Fibroblast of skin of right quadriceps (primary cell): Measurements from ENCODE around the gene DNAH17.

ENCODE experiments used
- DNase-seq: peaks from one replicate; pipeline ENCODE4 v3.0.0-alpha.2; 2013

Gene DNAH17

DNA sequence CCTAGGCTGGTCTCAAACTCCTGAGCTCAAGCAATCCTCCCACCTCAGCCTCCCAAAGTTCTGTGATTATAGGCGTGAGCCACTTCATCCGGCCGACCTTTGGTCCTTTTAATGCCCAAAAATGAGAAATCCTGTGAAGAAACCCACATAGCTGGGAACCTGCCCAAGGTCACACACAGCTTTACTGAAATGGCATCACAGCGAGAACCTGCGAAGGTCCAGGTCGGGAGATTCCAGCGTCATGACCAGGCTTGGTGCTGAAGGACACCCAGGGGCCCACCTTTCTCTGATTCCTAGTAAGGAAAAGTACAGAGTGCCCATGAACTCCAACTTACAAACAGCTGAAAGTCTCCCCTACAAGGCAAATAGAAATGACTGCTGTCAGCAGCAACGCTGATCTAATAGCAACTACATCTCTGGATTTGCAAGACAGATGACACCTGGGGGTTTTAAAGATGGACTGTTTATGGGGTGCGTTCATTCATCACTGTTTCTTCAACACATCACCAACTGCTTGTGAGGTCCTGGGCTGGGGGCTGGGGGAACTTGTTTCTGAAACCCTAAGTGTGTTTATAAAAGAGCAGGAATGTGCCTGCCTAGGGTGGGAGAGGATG is 24.5 kb upstream of the DNAH17 start:
- no peak for DNase-seq

DNA sequence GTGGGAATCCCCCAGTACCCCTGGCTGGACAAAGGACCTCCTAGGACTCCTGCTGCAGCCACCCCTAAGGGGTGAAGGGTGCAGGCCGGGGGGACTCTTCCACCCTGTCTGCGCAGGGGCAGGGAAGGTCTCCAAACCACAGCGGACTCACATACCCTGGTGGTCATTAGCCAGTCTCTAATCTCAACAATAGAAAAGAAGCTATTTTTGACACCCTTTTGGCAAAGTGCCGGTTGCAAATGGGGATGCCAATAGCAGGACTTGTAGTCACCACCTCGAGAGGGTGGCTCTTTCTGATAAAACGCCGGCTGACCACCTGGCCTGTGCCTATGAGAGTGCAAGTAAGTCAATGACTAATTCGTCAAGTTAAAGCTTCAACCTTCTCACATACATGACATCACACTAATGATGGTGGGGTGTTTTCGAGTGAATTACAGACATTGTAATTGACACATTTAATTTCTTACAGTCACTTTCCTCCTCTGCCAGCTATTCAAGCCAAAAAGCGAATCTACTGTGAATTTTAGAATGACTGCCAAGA is 23.1 kb upstream of the DNAH17 start:
- DNase-seq, result peak; percentile 30

DNA sequence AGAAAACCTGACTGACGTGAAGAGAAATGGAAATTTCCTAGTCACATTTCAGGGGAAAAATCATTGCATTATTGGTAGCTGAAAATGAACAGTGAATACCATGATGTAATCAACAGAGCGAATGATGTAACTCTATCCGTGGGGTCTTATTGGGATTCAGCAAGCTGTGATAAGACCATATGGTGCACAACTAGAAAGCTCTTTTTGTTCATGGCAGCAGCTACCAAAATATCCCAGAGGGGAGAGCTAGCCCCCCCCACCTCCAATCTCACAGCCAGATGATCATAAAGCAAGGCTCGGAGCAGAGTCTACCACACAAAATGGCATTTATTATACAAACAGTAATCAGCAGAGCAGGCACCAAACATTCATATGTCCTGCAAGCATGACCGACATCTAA is 22.2 kb upstream of the DNAH17 start:
- DNase-seq, result peak; percentile 28

DNA sequence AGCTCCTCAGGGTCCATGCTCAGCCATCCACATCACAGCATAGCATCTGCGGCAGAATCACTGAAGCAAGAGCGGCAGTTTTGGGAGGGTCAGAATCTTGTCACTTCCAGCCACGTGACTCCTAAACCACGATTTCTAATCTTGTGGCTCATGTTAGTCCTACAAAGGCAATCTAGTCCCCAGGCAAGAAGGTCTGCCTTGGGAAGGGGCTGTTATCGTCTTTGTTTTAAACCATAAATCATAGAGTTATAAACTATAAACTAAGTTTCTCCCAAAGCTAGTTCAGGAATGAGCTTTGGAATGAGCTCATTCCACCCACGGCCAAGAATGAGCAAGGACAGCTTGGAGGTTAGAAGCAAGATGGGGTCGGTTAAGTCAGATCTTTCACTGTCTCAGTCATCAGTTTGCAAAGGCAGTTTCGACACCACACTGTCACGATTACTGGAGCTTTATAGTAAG is 20.8 kb upstream of the DNAH17 start:
- peak; percentile 91 for DNase-seq

DNA sequence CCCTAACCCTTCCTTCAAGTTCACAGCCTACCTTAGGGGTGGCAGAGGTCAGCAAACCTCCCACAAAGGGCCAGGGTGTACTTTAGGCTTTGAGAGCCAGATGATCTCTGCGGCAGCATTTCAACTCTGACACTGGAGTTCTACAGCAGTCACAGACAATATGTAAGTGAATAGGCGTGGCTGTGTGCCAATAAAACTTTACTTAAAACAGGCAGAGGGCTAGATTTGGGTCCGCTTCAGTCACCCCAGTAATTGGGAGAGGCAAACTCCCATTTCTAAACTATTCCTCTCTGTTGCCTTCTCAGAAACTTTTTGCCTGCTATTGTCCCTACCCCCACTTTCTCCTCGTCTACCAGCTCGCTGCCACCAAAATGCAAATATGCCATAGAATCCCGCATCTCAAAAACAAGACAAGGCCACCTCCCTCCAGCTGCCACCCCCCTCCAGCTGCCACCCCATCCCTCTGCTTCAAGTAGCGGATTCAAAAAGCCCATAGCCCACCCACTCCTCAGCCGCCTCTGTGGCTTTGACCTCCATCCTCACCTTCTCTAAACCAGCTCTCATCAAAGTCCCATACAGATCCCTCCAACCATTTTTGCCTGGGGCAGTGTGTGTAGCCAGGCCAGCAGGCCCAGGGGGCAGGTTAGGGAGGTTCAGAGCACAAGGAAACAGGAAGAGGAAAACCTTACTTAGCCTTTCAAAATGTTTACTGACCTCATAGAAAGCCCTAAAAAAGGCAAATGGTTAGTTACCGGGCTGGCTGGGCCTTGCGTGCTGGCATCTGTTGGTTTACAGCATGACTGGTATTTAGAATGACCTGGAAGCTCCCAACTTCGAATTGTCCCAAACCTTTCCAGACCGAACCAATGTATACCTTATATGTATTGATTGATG is 19.9 kb upstream of the DNAH17 start:
- DNase-seq, result no peak

DNA sequence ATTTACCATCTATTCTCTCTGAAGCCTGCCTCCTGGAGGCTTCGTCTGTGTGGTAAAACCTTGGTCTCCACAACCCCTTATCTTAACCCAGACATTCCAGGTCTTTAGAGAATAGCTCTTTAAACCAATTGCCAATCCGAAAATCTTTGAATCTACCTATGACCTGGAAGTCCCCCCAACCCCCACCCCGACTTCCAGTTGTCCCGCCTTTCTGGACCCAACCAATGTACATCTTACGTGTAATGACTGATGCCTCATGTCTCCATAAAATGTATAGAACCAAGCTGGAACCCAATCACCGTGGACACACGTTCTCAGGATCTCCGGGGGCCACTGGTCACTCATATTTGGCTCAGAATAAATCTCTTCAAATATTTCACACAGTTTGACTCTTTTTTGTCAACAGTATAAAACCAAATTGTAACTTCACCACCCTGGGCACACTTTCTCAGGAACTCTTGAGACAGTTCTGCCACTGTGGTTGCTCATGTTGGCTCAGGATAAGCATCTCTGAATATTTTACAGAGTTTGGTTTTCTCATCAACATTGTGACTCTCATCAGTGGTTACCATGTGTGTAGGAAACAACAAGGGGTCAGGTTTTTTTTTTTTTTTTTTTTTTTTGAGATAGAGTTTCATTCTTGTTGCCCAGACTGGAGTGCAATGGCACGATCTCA is 18.1 kb upstream of the DNAH17 start:
- DNase-seq, result no peak

DNA sequence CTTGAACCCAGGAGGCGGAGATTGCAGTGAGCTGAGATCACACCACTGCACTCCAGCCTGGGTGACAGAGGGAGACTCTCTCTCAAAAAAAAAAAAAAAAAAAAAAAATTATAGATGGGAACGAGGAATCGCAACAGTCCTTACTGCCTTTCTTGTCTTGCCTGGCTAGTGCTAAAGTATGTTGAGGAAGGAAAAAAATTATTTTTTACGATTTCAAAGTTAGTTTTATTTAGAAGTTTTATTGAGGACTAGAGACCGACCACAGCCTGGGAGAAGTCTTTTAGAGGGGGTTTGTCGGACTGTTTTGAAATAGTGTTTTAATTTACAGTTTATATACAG is 15.8 kb upstream of the DNAH17 start:
- DNase-seq, result no peak

DNA sequence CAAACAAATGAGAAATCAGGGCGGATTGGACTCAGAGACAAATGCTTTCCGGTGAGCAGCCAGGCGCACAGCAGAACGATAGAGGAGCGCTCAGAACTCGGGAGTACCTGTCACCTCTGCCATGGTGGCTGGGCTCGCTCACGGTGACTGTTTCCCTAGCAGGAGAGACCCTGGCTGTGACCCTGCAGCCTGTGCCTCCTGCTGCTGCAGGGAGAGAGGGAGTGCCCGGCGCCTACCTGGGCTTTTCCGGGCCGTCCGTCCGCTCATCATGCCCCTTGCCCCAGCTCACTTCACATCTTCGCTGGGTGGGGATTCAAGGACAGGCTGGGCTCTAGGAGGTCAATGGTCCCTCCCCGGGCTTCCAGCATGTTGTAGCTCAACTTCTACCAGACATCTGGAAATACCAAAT is 14.1 kb upstream of the DNAH17 start:
- no peak for DNase-seq

DNA sequence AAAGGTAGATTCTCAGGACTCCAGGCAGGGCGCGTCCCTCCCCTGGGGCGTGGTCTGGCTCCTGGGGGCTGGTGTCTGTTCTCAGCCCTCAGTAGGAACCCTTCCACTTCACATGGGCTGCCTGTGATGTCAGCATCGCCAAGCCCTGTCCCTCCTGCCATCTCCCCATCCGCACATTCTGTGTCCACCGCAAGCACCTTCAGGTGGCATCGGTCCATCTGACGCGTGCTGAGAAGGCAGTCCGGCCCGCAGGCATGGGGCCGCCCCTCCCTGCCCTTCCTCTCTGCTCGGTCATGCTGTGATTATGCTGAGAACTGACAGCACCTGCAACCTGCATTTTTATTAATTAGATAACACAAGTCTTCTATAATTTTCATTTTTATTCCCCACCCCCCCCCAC is 12.7 kb upstream of the DNAH17 start:
- no peak for DNase-seq

DNA sequence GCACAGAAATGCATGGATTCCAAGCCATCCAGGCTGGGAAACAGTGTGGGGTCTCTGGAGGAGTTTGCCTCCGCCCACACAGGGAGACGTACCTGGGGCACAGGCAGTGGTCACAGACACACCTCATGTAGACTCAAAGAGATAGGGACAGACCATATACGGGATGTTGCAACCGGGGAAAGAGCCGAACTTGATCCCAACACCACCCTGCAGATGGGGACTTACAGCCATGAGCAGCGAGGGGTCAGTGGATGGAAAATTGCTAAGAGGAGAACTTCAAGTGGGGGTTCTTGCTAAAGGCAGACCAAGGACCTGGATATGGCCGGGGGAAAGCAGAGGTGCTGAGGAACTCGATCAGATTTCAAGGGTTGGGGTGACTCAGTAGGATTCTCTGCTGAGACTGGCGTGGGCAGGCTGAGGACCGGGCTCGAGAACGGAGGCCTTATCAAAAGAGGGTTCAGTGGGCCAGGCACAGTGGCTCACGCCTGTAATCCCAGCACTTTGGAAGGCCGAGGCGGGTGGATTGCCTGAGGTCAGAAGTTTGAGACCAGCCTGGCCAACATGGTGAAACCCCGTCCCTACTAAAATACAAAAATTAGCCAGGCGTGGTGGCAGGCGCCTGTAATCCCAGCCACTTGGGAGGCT is 12.0 kb upstream of the DNAH17 start:
- DNase-seq, result no peak

DNA sequence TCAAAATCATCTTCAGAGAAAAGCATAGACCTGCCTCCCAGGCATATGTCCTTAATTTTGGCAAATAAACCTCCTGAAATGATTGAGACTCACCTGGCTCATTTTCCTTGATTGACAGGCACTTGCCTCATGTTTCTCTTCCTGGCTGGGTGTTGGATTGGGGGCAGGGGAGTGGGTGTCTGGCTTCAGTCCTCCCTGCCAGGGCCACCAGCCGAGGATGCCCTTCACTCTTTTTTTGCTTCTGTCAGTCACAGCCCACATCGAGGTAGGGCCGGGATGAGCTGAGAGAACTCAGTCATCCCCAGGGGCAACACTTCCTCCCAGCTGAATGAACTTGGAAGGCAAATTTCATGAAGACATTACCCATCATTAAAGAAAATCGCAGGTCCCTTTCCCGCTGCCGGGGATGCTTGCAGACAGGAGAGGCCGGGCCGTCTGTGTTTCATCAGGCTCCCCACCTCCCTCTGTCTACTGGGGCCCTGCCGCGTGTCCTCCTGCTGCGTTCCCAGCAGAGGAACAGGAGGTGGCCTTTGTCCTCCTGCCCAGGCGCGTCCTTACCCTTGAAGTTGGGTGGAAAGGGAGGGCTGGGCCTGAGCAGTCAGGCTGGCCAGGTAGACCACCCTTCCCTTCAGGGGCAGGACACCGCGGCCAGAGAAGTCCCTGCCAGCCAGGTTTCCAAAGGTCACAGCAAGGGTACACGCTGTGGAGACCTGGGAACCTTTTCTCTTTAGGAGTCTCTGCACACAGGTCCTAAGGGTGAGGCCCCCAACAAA is 11.2 kb upstream of the DNAH17 start:
- no peak for DNase-seq

DNA sequence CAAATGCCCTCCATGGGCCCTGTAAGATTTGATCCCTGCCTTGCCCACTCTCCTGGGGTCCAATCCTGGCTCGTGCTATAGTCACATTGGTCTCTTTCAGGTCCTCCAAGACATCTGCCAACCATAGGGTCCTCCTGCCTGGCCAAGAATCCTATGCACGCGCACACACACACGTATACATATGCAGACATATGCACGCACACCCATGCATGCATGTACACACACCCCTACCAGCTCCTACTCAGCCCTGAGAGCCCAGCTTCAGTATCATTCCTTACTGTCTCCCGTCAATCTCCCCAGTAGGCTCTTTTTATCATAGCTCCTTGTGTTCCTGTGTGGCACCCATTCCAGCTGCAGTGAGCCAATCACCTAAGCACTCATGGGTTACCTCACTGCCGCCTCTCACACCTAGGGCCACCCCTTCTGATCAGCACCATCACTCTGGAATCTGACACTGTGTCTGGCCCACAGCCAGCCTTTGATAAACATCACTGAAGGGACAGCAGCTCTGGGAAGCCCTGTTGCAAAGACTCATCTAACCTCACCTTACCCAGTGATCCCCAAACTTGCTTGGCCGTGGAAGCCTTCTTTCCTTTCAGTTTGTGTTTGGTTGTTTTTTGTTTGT is 7.9 kb upstream of the DNAH17 start:
- DNase-seq, result no peak

DNA sequence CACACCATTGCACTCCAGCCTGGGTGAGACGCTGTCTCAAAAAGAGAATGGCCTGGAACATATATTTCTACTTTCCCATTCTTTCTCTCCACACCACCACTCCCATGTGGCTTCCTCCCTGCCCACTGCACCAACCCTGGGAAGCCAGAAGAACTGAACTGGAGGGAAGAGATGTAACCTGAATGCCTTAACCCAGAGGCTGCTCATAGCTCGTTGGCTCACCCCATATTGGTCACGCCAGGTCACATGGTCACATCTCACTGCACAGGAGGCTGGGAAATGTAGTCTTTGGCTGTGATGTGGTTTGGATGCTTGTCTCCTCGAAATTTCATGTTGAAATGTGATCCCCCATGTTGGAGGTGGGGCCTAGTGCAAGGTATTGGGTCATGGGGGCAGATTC is 5.9 kb upstream of the DNAH17 start:
- no peak for DNase-seq

DNA sequence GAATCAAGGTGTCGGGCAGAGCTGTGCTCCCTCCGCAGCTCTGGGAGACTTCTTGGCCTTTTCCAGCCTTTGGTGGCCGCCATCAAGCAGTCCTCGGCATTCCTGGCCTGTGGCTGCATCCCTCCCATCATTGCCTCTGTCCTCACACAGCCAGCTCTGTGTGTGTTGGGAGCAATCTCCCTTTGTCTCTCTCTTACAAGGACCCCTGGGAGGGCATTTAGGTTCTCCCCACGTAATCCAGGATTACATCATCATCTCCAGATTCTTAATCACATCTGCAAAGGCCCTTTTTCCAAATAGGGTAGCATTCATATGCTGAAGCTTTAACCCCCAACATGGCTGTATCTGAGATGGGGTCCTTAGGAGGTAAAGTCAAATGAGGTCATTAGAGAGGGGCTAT is 4.1 kb upstream of the DNAH17 start:
- no peak for DNase-seq

DNA sequence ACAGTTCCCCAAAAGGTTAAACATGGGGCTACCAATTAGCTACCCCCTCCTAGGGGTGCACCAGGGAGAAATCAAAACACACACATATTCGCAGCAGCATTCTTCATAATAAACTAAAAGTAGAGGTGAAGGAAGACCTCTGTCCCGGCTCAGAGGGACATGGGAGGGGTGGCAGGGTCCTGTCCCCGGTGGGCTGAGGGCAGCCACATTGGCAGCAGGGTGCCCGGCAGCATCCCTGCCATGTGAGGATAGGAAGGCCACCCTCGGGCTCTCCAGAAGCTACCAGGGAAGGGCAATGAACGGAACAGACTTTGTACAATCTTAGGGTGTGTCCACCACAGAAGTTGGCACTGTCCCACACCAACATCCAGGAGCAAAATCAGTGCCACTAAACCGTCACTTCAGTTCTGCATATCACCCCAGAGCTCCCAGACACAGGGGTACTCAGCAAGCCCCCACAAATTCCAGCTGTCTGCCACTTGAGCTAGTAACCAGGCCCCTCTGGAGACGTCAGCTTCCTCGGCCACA is 3.1 kb upstream of the DNAH17 start:
- no peak for DNase-seq

DNA sequence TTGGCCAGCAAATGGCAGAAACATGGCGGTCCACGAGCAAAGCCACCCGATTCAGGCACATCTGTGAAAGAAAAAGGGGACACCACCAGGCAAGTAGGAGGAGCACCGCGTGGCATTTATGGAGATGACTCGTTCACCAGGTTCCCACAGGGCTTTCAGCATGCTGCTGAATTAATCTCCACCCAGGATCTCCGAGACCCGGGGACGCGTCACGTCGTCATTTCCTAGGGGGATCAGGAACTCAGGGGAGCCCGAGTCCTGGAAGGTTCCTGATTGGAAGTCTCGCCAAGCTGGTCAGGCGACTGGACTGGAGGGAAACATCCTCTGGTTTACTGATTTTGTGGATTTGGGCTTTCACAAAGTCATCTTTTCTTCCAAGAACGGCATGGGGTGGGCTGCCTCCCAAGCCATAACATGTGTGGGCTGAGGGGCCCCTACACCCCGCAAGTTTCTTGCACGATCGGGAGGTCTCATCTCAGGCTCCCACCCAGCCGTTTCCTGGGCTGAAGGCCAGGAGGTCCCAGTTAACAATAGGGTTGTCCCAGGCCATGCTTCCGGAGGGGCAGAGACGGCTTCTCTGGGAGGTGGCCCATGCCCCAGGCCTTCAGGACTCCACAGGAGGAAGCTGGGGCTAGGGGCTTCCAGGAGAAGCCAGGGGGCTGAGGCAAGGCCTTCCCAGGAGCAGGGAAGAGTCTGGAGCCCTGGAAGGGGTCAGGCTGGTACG is 645 bp downstream of the DNAH17 start:
- DNase-seq, result no peak

DNA sequence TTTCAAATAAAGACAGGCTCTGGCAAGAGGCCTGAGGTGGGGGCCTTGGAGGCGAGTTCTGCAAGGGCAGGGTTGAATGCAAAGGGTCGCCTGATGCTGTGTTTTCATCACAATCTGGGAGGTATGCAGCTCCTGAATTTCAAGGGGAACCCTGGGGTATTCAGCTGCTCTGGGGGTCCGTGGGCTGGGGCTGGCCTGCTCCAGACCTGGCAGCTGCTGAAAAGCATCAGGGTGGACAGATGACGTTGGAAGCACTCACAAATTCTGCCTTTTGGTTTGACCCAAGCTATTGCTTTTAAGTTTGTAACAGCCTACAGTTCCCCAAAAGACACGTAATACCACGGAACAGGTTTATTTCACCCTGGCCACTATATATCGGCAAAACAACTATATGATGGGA is 1.3 kb downstream of the DNAH17 start:
- DNase-seq, result no peak

DNA sequence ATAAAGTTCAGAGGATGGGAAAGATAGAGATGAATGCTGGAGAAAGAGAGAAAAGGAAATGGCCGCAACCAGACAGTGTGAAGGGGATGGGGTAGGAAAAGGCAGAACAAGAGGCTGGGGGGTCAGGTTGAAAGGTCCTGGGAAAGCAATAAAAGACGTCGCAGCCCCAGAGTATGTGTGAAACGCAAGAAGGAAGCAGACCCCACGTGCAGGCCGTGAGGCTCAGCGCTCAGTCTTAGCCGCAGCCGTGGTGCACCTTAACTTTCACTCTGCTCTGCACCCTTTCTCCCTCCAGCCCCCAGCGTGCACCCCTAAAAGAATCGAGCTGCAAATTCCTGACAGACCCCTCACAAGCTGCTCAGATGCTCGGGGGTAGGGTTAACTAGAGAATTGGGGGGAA is 1.9 kb downstream of the DNAH17 start:
- no peak for DNase-seq

DNA sequence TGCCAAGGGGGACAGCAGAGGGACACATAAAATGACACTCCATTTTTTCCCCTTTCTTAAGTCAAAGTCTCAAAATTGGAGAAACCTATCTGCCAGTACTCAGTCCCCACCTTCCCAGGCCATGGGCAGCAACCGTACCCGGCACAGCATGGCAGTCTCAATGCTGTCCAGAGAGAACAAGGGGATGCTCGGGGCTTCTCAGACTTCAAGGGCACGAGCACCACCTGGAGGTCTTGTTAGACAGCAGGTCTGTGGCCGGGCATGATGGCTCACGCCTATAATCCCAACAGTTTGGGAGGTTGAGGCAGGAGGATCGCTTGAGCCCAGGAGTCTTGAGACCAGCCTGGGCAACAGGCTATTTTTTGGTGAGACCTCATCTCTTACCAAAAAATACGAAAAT is 3.2 kb downstream of the DNAH17 start:
- DNase-seq, result no peak

DNA sequence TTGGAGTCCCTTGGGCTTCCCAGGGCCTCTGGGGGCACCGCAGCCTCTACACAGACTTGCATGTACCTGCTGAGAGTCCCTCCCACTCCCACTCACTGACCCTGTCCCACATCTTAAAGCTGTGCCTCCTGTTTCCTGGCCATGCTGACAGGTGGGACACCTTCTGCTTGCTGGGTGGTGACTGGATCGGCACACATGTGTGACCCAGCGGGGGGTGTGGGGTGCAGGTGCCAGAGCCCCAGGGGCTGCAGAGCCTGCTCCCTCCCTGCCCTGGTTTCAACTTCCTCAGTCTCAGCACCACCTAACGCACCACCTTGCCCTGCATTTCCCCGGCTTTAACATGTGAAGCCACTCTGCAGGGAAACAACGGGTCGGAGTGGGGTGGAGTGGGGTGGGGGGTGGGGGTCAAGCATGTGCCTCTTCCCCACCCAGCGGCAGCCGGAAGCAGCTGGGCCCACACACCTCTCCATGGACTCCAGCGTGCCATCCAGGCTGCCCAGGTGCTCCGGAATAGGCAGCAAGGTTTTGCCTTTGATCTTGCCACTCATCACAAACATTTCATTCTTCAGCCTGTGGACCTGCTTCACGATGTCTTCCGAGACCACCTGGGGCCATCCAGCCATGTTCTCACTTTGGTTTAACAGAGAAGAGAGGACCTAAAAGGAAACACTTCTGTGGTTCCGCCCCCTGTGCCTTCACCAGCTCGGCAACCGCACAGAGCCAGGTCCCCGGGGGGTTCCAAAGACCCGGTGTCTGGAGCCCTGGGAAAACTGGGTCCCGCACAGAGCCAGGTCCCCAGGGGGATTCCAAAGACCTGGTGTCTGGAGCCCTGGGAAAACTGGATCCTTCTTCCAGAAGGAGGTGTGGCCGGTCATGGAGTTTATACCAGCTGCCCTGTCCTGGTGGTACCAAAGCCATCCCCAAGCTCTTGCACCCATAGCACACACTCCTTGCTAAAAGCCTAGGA is 4.7 kb downstream of the DNAH17 start:
- DNase-seq, result no peak
